ENCODE measurements around the gene DDX59.

DDX59 gene

DNA sequence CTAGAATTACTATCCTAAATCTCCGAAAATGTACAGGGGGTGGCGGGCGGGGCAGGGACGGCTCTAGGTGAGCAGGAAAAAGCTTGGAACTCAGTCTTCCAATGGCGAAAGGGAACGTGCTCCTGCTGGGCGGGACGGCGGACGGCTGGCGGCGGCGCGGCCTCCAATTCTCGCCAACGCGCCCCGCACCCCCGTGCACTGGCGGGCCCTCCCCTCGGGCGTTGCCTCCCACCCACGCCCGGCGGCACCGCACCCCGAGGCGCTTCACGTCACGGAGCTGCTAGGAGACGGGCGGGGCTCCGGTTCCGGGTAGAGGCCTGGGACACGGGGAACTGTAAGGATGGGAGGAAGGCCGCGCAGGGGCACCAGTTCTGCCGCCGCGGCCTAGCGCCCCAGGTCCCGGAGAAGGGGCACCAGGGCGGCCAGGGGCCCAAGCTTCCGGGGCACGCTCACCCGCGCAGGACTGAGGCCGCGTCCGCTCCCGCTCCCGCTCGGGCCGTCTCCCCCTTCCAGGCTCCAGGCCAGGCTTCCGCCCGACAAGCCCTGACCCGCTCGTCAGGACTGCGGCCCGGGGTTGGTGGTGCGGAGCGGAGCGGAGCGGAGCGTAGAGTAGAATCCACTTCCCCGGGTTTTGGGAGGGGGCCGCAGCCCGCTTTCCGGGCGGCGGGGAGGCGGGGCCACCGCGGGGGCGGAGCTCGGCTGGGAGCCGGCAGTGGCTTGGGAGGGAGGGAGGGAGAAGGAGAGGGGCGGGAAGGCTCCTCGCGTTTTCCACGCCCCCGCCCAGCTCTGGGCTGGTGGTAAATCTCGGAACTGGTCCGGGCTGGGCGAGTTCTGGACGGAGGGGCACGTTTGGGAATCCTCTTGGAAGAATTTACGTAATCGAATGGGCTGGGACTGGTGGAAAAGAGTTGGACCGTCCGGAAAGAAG lies at the start of gene DDX59:
Gene DDX59, minus strand, starts transcription at position 594 of the 928 bp plus-strand sequence. CDS start 3,167 bp downstream, outside the sequence.
- peak; percentile 93 for DNase-seq

GRCh38 chr1:200714504-200715187 lies 44.9 kb upstream of the DDX59 start:
- no peak for DNase-seq

GRCh38 chr1:200710166-200710565 lies 40.5 kb upstream of the DDX59 start:
- no peak for DNase-seq

GRCh38 chr1:200708769-200709168 lies 39.1 kb upstream of the DDX59 start:
- no peak for DNase-seq

GRCh38 chr1:200708161-200708560 lies 38.5 kb upstream of the DDX59 start:
- no peak for DNase-seq

GRCh38 chr1:200707116-200707515 lies 37.4 kb upstream of the DDX59 start:
- DNase-seq, result no peak

DNA sequence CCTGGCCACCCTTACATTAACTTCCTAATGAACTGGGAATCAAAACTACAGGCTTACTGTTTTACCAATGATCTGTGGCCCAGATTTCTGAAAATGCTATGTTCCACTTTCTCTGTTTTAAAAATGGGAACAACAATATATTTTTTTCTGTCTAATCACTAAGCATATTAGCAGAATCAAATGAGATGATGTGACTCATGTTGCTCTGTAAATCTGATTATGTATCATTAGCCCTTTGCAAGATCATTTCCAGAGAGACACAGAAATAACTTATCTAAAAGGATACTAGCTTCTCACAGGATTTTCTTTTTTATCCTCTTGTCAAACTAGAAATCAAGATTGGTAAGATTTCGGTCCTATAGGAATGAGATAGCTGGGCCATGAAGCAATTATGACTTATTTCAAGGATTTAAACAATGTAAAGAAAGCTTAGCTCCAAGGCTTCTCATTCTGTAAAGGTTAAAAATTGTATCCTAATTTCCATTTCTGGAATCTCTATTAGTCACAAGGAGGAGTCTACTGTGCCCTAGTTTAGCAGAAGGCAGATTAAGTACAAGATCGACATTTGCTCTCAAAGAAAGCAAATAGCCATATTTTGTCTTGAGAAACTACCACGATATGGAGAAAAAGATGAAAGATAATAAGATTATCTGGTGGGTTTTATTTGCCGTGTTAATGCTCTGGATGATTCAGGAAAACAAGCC lies 36.6 kb upstream of the DDX59 start:
- DNase-seq, result no peak

DNA sequence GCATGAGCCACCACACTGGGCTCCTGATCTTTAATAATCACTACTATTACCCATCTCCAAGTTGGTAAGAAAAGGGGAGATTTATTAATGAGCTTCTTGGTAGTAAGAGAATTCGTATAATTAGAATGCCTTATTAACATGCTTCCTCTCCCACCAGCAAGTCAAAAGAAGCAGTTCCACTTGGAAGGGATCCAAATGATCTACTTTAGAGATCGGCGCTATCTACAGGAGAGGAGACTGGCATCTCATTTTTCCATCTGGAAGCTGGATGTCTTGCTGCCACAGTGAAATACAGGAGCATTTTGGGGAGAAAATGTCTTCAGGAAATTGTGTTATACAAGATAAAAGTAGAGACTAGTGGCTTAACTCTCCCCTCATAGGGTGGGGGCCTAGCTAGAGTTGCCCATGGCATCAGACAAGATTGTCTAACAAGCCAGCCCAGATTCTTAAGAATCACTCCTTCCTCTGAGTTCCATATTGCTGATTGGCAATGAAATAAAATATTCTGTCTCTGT lies 35.3 kb upstream of the DDX59 start:
- no peak for DNase-seq

DNA sequence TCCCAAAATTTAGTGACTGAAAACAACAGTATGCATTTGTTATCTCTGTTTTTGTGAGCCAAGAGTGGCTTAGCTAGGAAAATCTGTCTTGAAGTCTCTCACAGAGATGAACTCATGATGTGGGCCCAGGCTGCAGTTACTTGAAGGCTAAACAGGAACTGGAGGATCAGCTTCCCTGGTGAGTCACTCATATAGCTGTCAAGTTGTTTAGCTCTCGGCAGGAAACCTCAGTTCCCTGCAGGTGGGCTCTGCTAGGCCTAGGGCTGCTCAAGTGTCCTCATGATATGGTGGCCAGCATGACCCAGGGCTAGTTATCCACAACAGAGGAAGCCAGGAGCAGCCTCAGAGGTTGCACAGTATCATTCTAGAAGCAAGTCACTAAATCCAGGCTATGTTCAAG lies 30.2 kb upstream of the DDX59 start:
- no peak for DNase-seq

GRCh38 chr1:200694738-200695137 lies 25.0 kb upstream of the DDX59 start:
- DNase-seq, result no peak

GRCh38 chr1:200693327-200693726 lies 23.6 kb upstream of the DDX59 start:
- DNase-seq, result no peak

DNA sequence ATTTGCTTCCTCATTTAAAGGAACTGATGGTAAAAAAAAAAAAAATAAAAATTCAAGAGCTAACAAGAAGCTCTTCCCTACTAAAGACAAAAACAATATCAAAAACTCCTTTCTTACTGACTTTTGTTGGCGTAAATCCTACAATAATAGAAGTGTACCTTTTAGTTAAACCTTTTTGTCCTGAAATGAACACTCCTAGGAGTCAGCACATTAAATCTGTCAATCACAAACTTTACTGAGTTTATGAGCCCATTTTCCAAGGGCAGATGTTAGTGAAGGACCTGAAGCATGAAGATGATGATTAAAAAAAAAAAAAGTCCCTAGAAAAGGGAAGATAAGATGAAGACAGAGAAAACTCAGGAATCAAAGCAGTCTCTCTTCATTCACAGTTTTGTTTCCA lies 22.6 kb upstream of the DDX59 start:
- DNase-seq, result no peak

DNA sequence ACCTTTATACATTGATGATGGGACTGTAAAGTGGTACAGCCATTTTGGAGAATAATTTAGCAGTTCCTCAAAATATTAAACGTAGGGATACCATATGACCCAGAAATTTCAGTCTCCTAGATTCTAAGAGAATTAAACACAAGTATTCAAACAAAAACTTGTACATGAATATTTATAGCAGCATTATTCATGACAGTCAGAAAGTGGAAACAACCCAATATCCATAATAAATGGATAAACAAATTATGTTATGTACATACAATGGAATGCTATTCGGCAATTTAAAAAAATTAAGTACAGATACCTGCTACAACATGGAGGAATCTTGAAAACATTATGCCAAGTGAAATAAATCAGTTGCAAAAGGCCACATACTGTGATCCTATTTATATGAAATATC lies 16.9 kb upstream of the DDX59 start:
- no peak for DNase-seq

DNA sequence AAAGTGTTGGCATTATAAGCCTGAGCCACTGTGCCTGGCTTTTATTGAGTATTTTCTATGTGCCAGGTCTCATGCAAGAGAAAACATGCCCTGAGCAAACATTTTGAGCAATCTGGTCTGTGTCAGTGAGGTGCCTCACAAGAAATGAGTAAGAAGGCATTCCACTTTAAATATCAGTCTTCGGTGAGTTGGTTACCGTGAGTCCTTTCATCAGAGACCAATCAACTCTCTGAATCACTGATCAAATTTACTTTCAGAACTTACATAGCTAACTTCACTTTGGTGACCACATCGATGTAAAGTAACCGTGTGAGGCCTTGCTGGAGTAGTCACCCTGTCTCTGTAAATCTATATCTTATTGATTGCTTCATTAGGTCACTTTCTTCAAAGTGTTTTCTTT lies 14.3 kb upstream of the DDX59 start:
- DNase-seq, result no peak

- DNase-seq, result no peak
These were observed 13.6 kb upstream of the DDX59 start for GRCh38 chr1:200683298-200683697.

DNA sequence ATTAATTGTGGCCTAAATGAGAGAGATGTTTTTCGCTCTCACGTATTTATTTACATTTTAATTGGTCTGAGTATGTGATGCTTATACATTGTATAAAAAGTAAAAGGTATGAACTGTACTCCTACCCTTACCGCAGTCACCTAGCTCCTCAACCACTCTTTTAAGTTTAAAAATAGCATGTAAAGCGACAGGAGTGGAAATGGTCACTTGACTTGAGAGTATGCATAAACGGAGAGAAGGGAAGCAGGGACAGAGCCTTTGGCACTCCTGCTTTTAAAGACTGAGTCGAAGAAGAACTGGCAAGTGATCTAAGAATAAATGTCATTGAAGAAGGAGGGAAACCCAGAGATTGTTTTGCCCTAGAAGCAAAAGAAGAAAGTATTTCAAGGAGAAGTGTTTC lies 11.5 kb upstream of the DDX59 start:
- DNase-seq, result no peak

GRCh38 chr1:200676829-200677228 lies 7.1 kb upstream of the DDX59 start:
- DNase-seq, result no peak

DNA sequence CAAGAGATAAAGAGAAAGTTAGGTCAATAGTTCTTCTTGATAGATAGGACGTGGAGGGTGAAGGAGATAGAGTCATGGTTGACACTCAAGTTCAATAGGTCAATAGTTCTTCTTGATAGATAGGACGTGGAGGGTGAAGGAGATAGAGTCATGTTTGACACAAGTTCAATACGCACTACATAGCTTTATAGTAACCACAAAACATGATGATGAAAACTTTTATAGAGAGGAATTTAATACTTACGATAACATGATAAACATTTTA lies 5.8 kb upstream of the DDX59 start:
- no peak for DNase-seq

GRCh38 chr1:200674838-200675587 lies 5.3 kb upstream of the DDX59 start:
- no peak for DNase-seq

DNA sequence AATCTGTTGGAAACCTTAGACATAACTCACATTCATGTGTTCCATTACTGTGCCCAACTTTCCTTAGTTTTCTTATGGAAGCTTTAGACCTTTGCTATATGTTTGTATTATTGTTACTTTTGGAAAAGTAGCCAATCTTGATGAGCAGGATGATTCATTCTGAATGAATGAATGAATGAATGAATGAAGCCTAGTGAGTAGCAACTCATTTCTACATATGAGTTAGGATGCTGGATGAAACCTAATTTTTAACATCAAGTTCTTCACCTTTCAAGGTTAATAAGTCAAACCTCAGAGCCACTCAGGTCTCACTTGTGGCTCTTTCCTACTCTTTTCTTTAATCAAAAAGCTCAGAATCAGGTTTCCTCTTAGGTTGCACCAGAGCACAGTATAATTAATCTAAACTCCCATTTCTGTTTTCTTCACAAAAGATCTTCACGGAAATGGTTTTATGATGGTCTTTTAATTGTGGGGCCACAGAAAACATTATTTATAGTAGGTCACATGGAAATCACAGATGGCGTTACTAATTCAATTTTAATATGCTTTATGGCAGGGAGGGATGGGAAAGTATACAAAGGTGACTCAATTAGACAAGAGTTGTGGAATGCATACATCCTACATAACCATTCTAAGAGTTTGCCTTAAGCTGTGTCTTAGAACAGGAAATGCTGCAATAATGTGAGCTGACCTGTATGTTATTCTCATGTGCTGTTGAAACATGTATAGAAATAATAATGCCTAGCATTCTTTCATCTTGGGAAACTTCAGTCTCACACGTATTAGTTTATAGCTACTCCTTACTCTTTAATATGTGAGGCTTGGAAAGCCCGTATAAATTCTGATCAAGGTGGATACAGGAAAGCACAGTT lies 4.5 kb upstream of the DDX59 start:
- no peak for DNase-seq

- DNase-seq, result no peak
These were observed 1.6 kb upstream of the DDX59 start for GRCh38 chr1:200671235-200671786.

Measured in activated CD4-positive, alpha-beta T cell treated with anti-CD3 and anti-CD28 coated beads, Interleukin-2, amount 50 U/mL, for 16 hours (primary cell).